ENCODE results near the gene RAPGEF4.

The RAPGEF4 gene

GRCh38 chr2:172999641-173000386 lies 264.2 kb downstream of the RAPGEF4 start:
- TF ChIP-seq Cebpa-rat (IDR thresholded peaks at IDR 0.05): no peak
- H3K4me1 ChIP-seq: peaks cover 0 to 11% (median 0%) of the 10 kb centered on the region in 10 experiments; a peak in 6 of 20 replicates
- H3K9me3 ChIP-seq (replicated peaks in 1 of 11): no peaks in the 10 kb centered on the region
- no peaks in the 10 kb centered on the region for H4K20me1 ChIP-seq
- H3K4me3 ChIP-seq: no peak overlapping the region
- no peaks in the 10 kb centered on the region for H3K36me3 ChIP-seq
- H3K4me2 ChIP-seq: no peak overlapping the region
- no peaks in the 10 kb centered on the region for H3K27me3 ChIP-seq
- no peak overlapping the region for H3K27ac ChIP-seq
- H3K9ac ChIP-seq: no peak overlapping the region

- H3K36me3 ChIP-seq: no peaks in the 10 kb centered on the region
- no peak overlapping the region for H3K4me2 ChIP-seq
- no peaks in the 10 kb centered on the region for H3K4me1 ChIP-seq
- no peak for TF ChIP-seq Cebpa-rat (IDR thresholded peaks at IDR 0.05)
- no peak overlapping the region for H3K27ac ChIP-seq
- H3K27me3 ChIP-seq: no peaks in the 10 kb centered on the region
- no peaks in the 10 kb centered on the region for H3K9me3 ChIP-seq (replicated peaks in 1 of 11)
- H3K4me3 ChIP-seq: no peak overlapping the region
- H3K9ac ChIP-seq: no peak overlapping the region
- no peaks in the 10 kb centered on the region for H4K20me1 ChIP-seq
Measured at GRCh38 chr2:173001664-173002604, 266.3 kb downstream of the RAPGEF4 start.

- TF ChIP-seq Cebpa-rat (IDR thresholded peaks at IDR 0.05): no peak
- Histone ChIP-seq H3K9me3 (replicated peaks in 1 of 11) (no peaks in the 10 kb centered on the region), H3K4me1 (no peaks in the 10 kb centered on the region), H3K4me3 (no peak overlapping the region), H3K36me3 (no peaks in the 10 kb centered on the region), H4K20me1 (no peaks in the 10 kb centered on the region), H3K4me2 (no peak overlapping the region), H3K27me3 (no peaks in the 10 kb centered on the region), H3K9ac (no peak overlapping the region), H3K27ac (no peak overlapping the region)
Measured at GRCh38 chr2:173002751-173003541, 267.3 kb downstream of the RAPGEF4 start.

- Histone ChIP-seq H3K4me2 (no peak overlapping the region), H3K4me1 (no peaks in the 10 kb centered on the region), H3K36me3 (no peaks in the 10 kb centered on the region), H3K9ac (no peak overlapping the region), H3K27me3 (no peaks in the 10 kb centered on the region), H3K9me3 (replicated peaks in 1 of 11) (no peaks in the 10 kb centered on the region), H4K20me1 (no peaks in the 10 kb centered on the region), H3K27ac (no peak overlapping the region), H3K4me3 (no peak overlapping the region)
- TF ChIP-seq Cebpa-rat (IDR thresholded peaks at IDR 0.05): no peak
Measured at GRCh38 chr2:173008786-173009185, 273.1 kb downstream of the RAPGEF4 start.

GRCh38 chr2:173010233-173010632 lies 274.6 kb downstream of the RAPGEF4 start:
- Histone ChIP-seq H4K20me1 (no peaks in the 10 kb centered on the region), H3K4me1 (no peaks in the 10 kb centered on the region), H3K9ac (no peak overlapping the region), H3K36me3 (no peaks in the 10 kb centered on the region), H3K9me3 (replicated peaks in 1 of 11) (no peaks in the 10 kb centered on the region), H3K27me3 (no peaks in the 10 kb centered on the region), H3K4me3 (no peak overlapping the region), H3K4me2 (no peak overlapping the region), H3K27ac (no peak overlapping the region)
- TF ChIP-seq Cebpa-rat (IDR thresholded peaks at IDR 0.05): no peak

- no peaks in the 10 kb centered on the region for H3K9me3 ChIP-seq (replicated peaks in 1 of 11)
- no peak overlapping the region for H3K4me2 ChIP-seq
- no peaks in the 10 kb centered on the region for H3K36me3 ChIP-seq
- H3K27me3 ChIP-seq: no peaks in the 10 kb centered on the region
- H3K27ac ChIP-seq: no peak overlapping the region
- no peak for TF ChIP-seq Cebpa-rat (IDR thresholded peaks at IDR 0.05)
- no peaks in the 10 kb centered on the region for H4K20me1 ChIP-seq
- no peak overlapping the region for H3K9ac ChIP-seq
- H3K4me3 ChIP-seq: no peak overlapping the region
- H3K4me1 ChIP-seq: no peaks in the 10 kb centered on the region
Measured at GRCh38 chr2:173016451-173016850, 280.8 kb downstream of the RAPGEF4 start.

GRCh38 chr2:173017646-173018420 lies 282.2 kb downstream of the RAPGEF4 start:
- TF ChIP-seq Cebpa-rat (IDR thresholded peaks at IDR 0.05): no peak
- Histone ChIP-seq H4K20me1 (no peaks in the 10 kb centered on the region), H3K9ac (no peak overlapping the region), H3K4me3 (no peak overlapping the region), H3K9me3 (replicated peaks in 1 of 11) (no peaks in the 10 kb centered on the region), H3K4me1 (no peaks in the 10 kb centered on the region), H3K27ac (no peak overlapping the region), H3K27me3 (no peaks in the 10 kb centered on the region), H3K4me2 (no peak overlapping the region), H3K36me3 (no peaks in the 10 kb centered on the region)

- Histone ChIP-seq H3K27me3 (no peaks in the 10 kb centered on the region), H3K36me3 (no peaks in the 10 kb centered on the region), H4K20me1 (no peaks in the 10 kb centered on the region), H3K9me3 (replicated peaks in 1 of 11) (peaks cover 0 to 7% (median 0%) of the 10 kb centered on the region in 11 experiments; a peak in 4 of 22 replicates), H3K27ac (no peak overlapping the region), H3K4me3 (no peak overlapping the region), H3K9ac (no peak overlapping the region), H3K4me1 (no peaks in the 10 kb centered on the region), H3K4me2 (no peak overlapping the region)
- TF ChIP-seq Cebpa-rat (IDR thresholded peaks at IDR 0.05): no peak
Measured at GRCh38 chr2:173019755-173020154, 284.1 kb downstream of the RAPGEF4 start.

All from BLaER1 treated with 17β-estradiol and CSF1 and Interleukin-3, amounts not matched to agents 10 nM and 100 nM (cell line).